Fibroblast of mammary gland (primary cell): Measurements from ENCODE around the gene EXOC6B.

Experiments
- DNase-seq: peaks from one replicate; pipeline ENCODE4 v3.0.0-alpha.2; 2010; ENCODE audit warnings: low read depth
- H3K4me3 ChIP-seq: 2 replicates; pipeline ENCODE4 v1.5.1; 2011; ENCODE audit warnings: low read depth, mild to moderate bottlenecking, low read length, moderate library complexity; ENCODE audit not compliant: control insufficient read depth
- TF ChIP-seq, protein P1 (sequence below): conservative IDR thresholded peaks from 2 replicates; pipeline ENCODE4 v1.5.1; 2011; ENCODE audit warnings: low read depth, low read length, inconsistent platforms; ENCODE audit not compliant: control insufficient read depth, insufficient read depth

Gene EXOC6B

GRCh38 chr2:72710418-72711152 lies 115.2 kb downstream of the EXOC6B start:
- TF ChIP-seq, protein P1, sequence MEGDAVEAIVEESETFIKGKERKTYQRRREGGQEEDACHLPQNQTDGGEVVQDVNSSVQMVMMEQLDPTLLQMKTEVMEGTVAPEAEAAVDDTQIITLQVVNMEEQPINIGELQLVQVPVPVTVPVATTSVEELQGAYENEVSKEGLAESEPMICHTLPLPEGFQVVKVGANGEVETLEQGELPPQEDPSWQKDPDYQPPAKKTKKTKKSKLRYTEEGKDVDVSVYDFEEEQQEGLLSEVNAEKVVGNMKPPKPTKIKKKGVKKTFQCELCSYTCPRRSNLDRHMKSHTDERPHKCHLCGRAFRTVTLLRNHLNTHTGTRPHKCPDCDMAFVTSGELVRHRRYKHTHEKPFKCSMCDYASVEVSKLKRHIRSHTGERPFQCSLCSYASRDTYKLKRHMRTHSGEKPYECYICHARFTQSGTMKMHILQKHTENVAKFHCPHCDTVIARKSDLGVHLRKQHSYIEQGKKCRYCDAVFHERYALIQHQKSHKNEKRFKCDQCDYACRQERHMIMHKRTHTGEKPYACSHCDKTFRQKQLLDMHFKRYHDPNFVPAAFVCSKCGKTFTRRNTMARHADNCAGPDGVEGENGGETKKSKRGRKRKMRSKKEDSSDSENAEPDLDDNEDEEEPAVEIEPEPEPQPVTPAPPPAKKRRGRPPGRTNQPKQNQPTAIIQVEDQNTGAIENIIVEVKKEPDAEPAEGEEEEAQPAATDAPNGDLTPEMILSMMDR, result no peak
- no peak for DNase-seq
- no peak overlapping the region for H3K4me3 ChIP-seq

DNA sequence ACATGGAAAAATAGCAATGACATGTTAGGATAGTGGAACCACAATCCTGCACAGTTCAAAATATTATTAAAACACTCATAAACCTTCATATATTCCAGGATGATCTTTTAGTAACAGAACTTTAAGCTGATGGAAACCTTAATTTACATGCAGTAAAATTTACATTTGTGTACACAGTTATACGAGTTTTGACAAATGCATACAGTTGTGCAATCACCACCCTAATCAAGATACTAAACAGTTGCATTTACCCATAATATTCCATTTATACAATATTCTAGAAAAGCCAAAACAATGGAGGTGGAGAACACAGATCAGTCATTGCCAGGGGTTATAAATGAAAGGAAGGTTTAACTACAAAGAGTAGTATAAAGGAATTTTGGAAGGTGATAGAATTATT lies 117.6 kb downstream of the EXOC6B start:
- no peak for DNase-seq
- TF ChIP-seq, protein P1, result no peak
- H3K4me3 ChIP-seq, result no peak overlapping the region

DNA sequence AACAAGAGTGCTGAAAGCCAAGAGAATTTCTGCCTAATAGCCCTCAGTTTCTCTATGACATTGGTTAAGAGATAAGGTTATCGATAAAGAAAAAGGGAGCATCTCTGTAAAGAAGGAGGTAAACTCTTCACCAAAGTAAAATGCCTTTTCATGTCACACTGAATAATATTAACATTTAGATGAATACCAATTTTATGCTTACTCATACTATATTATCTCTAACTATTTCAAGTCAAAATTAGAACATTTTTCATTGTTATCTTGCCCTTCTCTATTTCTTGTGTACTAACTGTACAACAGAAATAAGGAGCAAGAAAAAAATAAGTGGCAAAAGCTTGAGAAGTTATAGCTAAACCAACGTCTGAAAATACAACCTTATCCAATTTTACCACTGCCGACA lies 127.5 kb downstream of the EXOC6B start:
- TF ChIP-seq, protein P1, result no peak
- no peak overlapping the region for H3K4me3 ChIP-seq
- no peak for DNase-seq

DNA sequence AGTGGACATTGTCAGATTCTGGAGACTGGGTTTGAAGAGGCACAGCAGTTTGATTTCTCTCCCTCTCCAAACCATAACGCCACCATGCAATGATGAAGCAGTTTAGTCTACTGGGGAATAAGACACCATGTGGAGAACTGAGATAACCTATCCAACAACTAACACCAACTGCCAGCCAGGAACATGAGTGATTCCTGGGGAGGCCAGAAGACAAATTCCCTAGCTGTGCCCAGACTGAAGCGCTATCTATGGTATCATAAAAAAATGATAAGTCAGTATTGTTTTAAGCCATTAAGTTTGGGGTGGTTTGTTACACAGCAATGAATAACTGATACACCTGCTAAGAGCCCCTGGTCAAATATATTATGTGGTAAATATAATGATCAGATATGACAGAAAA lies 129.3 kb downstream of the EXOC6B start:
- TF ChIP-seq, protein P1, result no peak
- DNase-seq, result no peak
- H3K4me3 ChIP-seq, result no peak overlapping the region

DNA sequence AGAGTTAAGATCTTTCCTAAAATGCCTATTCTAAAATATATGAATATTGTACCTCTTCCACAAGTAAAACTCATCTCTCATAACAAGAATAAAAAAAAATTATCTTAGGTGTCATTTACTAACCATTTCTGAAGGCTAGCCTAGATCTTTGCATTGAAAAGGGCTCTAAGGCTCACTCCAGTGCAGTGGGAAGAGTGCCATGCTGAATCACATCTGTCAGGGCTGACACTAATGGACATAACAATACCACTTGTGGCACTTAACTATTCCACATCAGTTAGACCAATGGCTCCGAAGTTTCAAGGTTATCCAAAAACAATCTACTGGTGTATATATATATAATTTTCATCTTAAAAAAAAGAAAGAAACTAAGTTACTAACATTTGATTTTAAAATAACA lies 130.2 kb downstream of the EXOC6B start:
- TF ChIP-seq, protein P1, result no peak
- no peak overlapping the region for H3K4me3 ChIP-seq
- DNase-seq, result no peak

- H3K4me3 ChIP-seq, result no peak overlapping the region
- TF ChIP-seq, protein P1, result no peak
- DNase-seq, result peak; percentile 59
These were observed 130.9 kb downstream of the EXOC6B start for GRCh38 chr2:72694715-72695496.
